Loucy (cell line): Measurements from ENCODE around the gene OXCT1.

Source experiments
- EZH2phosphoT487 ChIP-seq: fragments of 200-600 bp; IDR thresholded peaks from 2 replicates; pipeline ENCODE4 v1.6.1; 2018; ENCODE audit warnings: antibody characterized with exemption, mild to moderate bottlenecking, moderate library complexity, borderline replicate concordance
- TF ChIP-seq, protein P1 (sequence below): fragments of 200-600 bp; sonication (generic); conservative IDR thresholded peaks from 2 replicates; pipeline ENCODE4 v1.5.1; 2014; ENCODE audit warnings: mild to moderate bottlenecking, antibody characterized with exemption, low read length

DNA sequence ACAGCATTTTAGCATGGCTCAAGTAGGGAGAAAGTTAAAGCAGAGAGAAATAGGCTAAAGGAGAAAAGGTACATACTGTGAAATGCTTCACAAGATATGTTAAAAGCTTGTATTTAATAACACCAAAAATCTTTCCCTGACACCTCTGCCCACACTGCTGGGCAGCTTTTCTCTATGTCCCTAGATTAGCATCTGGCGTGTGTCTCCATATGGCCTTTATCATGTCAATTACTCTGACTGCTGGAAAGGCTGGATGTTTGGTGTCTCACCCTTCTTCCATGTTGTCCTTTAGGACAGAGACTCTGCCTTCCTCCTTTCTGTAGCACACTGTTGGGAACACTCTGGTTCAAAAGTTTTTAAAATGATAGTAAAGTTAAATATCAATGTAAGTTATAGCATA is 122.5 kb downstream of the OXCT1 start:
- TF ChIP-seq, protein P1, sequence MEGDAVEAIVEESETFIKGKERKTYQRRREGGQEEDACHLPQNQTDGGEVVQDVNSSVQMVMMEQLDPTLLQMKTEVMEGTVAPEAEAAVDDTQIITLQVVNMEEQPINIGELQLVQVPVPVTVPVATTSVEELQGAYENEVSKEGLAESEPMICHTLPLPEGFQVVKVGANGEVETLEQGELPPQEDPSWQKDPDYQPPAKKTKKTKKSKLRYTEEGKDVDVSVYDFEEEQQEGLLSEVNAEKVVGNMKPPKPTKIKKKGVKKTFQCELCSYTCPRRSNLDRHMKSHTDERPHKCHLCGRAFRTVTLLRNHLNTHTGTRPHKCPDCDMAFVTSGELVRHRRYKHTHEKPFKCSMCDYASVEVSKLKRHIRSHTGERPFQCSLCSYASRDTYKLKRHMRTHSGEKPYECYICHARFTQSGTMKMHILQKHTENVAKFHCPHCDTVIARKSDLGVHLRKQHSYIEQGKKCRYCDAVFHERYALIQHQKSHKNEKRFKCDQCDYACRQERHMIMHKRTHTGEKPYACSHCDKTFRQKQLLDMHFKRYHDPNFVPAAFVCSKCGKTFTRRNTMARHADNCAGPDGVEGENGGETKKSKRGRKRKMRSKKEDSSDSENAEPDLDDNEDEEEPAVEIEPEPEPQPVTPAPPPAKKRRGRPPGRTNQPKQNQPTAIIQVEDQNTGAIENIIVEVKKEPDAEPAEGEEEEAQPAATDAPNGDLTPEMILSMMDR, result no peak
- TF ChIP-seq EZH2phosphoT487, result no peak
